GM12873 (cell line): ENCODE measurements around the gene ANAPC7.

Experiments used
- TF ChIP-seq, protein P1 (sequence below): IDR thresholded peaks from 2 replicates; pipeline ENCODE4 v1.5.1; 2012; ENCODE audit warnings: low read depth, mild to moderate bottlenecking, moderate library complexity, low read length, control low read depth; ENCODE audit not compliant: insufficient read depth; ENCODE audit errors: missing control alignments

Gene ANAPC7

GRCh38 chr12:110373962-110374611 lies 29.4 kb downstream of the ANAPC7 start:
- TF ChIP-seq, protein P1, sequence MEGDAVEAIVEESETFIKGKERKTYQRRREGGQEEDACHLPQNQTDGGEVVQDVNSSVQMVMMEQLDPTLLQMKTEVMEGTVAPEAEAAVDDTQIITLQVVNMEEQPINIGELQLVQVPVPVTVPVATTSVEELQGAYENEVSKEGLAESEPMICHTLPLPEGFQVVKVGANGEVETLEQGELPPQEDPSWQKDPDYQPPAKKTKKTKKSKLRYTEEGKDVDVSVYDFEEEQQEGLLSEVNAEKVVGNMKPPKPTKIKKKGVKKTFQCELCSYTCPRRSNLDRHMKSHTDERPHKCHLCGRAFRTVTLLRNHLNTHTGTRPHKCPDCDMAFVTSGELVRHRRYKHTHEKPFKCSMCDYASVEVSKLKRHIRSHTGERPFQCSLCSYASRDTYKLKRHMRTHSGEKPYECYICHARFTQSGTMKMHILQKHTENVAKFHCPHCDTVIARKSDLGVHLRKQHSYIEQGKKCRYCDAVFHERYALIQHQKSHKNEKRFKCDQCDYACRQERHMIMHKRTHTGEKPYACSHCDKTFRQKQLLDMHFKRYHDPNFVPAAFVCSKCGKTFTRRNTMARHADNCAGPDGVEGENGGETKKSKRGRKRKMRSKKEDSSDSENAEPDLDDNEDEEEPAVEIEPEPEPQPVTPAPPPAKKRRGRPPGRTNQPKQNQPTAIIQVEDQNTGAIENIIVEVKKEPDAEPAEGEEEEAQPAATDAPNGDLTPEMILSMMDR, result no peak

- TF ChIP-seq, protein P1, result no peak
These were observed 30.1 kb downstream of the ANAPC7 start for GRCh38 chr12:110373425-110373824.

GRCh38 chr12:110373025-110373424 lies 30.5 kb downstream of the ANAPC7 start:
- TF ChIP-seq, protein P1, result no peak

GRCh38 chr12:110372056-110372425 lies 31.5 kb downstream of the ANAPC7 start:
- TF ChIP-seq, protein P1, result no peak

DNA sequence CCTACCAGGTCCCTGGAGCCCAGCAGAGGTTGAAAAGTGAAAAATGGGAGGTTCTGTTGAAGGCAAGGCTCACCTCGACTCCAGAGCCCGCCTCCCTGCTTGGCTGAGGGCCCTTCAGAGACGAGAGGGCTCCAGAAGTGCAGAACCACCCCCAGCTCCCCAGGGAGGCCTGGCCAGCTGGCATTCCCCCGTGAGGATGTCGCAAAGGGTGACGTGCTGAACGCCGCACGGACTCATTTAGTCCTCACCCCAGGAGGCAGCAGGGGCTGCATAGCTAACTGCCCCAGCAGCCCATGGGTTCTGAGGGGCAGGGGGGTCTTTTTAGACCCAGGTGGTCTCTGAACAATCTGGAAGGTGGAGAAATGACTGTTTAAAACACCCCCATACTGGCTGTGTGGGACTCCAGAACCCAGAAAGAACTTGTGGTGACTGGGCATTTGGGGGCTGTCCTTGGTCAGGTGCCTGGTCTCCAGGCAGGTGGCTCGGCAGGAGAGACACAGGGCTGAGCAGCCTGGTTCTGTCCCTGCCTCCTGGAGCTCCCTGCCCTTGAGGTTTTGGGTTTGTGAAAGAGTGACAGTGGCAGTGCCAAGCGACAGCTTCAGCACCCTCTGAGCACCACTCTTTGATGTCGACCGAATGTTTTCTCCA lies 32.0 kb downstream of the ANAPC7 start:
- TF ChIP-seq, protein P1, result no peak

DNA sequence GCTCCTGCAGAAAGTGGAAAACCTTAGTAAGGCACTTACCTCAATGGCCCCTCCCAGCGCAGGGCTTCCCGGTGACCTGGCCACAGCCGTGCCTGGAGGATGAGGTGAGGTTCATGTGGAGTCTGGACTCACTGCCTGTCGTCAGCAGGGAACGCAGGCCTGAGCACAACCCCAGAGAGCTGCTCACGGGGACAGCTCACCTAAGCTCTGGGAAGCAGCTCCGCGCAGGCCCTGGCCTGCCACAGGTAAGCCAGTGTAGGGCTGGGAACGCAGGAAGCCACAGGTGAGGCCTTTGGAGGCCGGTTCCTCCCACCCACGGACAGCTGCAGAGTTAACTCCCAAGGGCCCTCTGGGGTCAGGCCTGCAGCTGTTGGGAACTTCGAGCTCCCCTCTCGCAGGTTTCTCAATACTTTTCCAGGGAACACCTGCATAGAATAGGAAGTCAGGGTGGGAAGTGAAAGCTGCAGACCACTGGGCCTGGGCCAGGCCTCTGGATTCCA lies 32.7 kb downstream of the ANAPC7 start:
- TF ChIP-seq, protein P1, result no peak

DNA sequence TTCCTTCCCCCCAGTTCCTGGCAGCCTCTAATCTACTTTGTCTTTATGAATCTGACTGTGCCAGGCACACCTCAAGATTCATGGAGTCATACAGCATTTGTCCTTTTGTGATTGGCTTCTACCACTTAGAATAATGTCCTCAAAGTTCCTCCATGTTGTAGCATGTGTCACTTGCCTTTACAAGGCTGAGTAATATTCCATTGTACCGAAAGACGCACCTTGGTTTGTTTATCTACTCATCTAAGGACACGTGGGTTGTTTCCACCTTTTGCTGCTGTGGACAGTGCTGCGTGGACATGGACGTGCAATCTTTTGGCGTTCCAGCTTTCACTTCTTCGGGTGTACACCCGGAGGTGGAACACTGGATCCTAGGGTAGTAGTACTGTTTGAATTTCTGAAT lies 33.5 kb downstream of the ANAPC7 start:
- TF ChIP-seq, protein P1, result no peak
